Measurements from ENCODE around the gene KRT6B.
A peak's percentile ranks its signal among the peaks of the same experiment; 100 is the strongest.
"Not testable (repeated sequence)": the region's sequence is repeated elsewhere in the genome, so short reads cannot be mapped to it uniquely, and the experiment has no call there.

KRT6B gene

GRCh38 chr12:52464897-52465296 is 13.0 kb upstream of the KRT6B start:
- no peak for DNase-seq

- DNase-seq: no peak
These were observed 9.7 kb upstream of the KRT6B start for GRCh38 chr12:52461693-52462092.

GRCh38 chr12:52458861-52459260 is 6.9 kb upstream of the KRT6B start:
- no peak for DNase-seq

- no peak for DNase-seq
These were observed 3.9 kb upstream of the KRT6B start for GRCh38 chr12:52455821-52456220.

GRCh38 chr12:52454411-52455201 is 2.7 kb upstream of the KRT6B start:
- peak in 1 of 3 experiments; percentile 32 for DNase-seq

GRCh38 chr12:52448228-52448627 is 3.7 kb downstream of the KRT6B start:
- no peak for DNase-seq

- not testable (repeated sequence) for DNase-seq
These were observed 4.8 kb downstream of the KRT6B start for GRCh38 chr12:52447196-52447595.

- no peak for DNase-seq
These were observed 5.4 kb downstream of the KRT6B start for GRCh38 chr12:52446367-52447045.

- DNase-seq: no peak
These were observed 6.1 kb downstream of the KRT6B start for GRCh38 chr12:52445876-52446275.

- DNase-seq: no peak
These were observed 7.0 kb downstream of the KRT6B start for GRCh38 chr12:52444647-52445595.

GRCh38 chr12:52443966-52444365 is 8.0 kb downstream of the KRT6B start:
- DNase-seq: no peak

GRCh38 chr12:52442600-52443061 is 9.3 kb downstream of the KRT6B start:
- no peak for DNase-seq

GRCh38 chr12:52441320-52441911 is 10.5 kb downstream of the KRT6B start:
- DNase-seq: no peak

GRCh38 chr12:52440821-52441319 is 11.1 kb downstream of the KRT6B start:
- DNase-seq: no peak

GRCh38 chr12:52439845-52440244 is 12.1 kb downstream of the KRT6B start:
- DNase-seq: no peak

- DNase-seq: no peak
These were observed 12.5 kb downstream of the KRT6B start for GRCh38 chr12:52439420-52439819.

GRCh38 chr12:52438305-52439301 is 13.3 kb downstream of the KRT6B start:
- DNase-seq: no peak

GRCh38 chr12:52437508-52437907 is 14.4 kb downstream of the KRT6B start:
- DNase-seq: no peak

GRCh38 chr12:52436828-52437474 is 15.0 kb downstream of the KRT6B start:
- no peak for DNase-seq

GRCh38 chr12:52436000-52436827 is 15.7 kb downstream of the KRT6B start:
- no peak for DNase-seq

Data from NCI-H1417 (cell line).